Caco-2 (cell line): ENCODE measurements around the gene TMED1. TPM values are rescaled to one million over a fixed set of nuclear protein-coding genes. Genes with fewer than 3 reads are reported as not detected.

ENCODE experiments used
- BruUV-seq: library from RNA; stranded (reverse); fragments of 400-500 nt; replicated peaks from 2 replicates; lab custom pipeline; 2021; lab: Mats Ljungman, UMichigan
- CTCF ChIA-PET: fragments of 300-600 bp; sonication (Branson Sonifier 250); formaldehyde crosslinking; loops from one replicate; lab custom pipeline; 2022; ENCODE audit warnings: antibody characterized with exemption; lab: Charles Lee
- POLR2A ChIA-PET: fragments of 300-600 bp; sonication (Branson Sonifier 250); formaldehyde crosslinking; loops from one replicate; lab custom pipeline; 2022; ENCODE audit warnings: antibody characterized with exemption; lab: Charles Lee
- DNase-seq, 2 experiments: peaks; one replicate each; pipeline versions ENCODE4 v3.0.0 to v3.0.0-alpha.2; 2020 to 2022
- H3K27me3 ChIP-seq: replicated peaks from 2 replicates; pipeline ENCODE4 v1.6.0; 2011; ENCODE audit warnings: low read length; ENCODE audit not compliant: control insufficient read depth, insufficient read depth
- H3K36me3 ChIP-seq: 2 replicates; pipeline ENCODE4 v1.5.1; 2011; ENCODE audit warnings: low read length; ENCODE audit not compliant: control insufficient read depth, insufficient read depth
- H3K4me1 ChIP-seq: fragments of 250-450 bp; sonication (Bioruptor Pico); 2 replicates; pipeline ENCODE4 v1.5.1; 2020; ENCODE audit warnings: mild to moderate bottlenecking
- H3K4me3 ChIP-seq: 2 replicates; pipeline ENCODE4 v1.5.1; 2011; ENCODE audit warnings: low read depth, mild to moderate bottlenecking, control low read depth, low read length
- H3K9me3 ChIP-seq: fragments of 250-450 bp; sonication (Bioruptor Pico); 2 replicates; pipeline ENCODE4 v1.5.1; 2020; ENCODE audit warnings: mild to moderate bottlenecking, moderate library complexity
- H3K27ac Mint-ChIP-seq: one replicate; pipeline ENCODE4 v1.8.0; 2022; ENCODE audit warnings: mixed read lengths; ENCODE audit not compliant: unreplicated experiment
- H3K27me3 Mint-ChIP-seq: one replicate; pipeline ENCODE4 v1.8.0; 2022; ENCODE audit warnings: mixed read lengths; ENCODE audit not compliant: insufficient read depth, unreplicated experiment
- H3K36me3 Mint-ChIP-seq: one replicate; pipeline ENCODE4 v1.8.0; 2022; ENCODE audit warnings: mild to moderate bottlenecking, mixed read lengths; ENCODE audit not compliant: insufficient read depth, unreplicated experiment
- H3K4me1 Mint-ChIP-seq: one replicate; pipeline ENCODE4 v1.8.0; 2022; ENCODE audit warnings: low read depth, mixed read lengths; ENCODE audit not compliant: unreplicated experiment
- H3K4me3 Mint-ChIP-seq: one replicate; pipeline ENCODE4 v1.8.0; 2022; ENCODE audit warnings: mild to moderate bottlenecking, moderate library complexity, mixed read lengths; ENCODE audit not compliant: unreplicated experiment
- H3K9me3 Mint-ChIP-seq: one replicate; pipeline ENCODE4 v1.8.0; 2022; ENCODE audit warnings: mixed read lengths; ENCODE audit not compliant: unreplicated experiment
- intact Hi-C: fragments of 100-400 bp; cut with micrococcal nuclease; formaldehyde crosslinking; loops from one replicate; pipeline ENCODE4 v1.10.0; 2022; ENCODE audit not compliant: unreplicated experiment
- total RNA-seq: library from RNA; stranded (reverse); gene quantifications from 2 replicates; pipeline ENCODE4 v1.2.3, GENCODE V29; 2022
- TF ChIP-seq, protein P1 (sequence below), 2 experiments: fragments of 200-600 bp in 1 of 2; IDR thresholded peaks; 1 replicate in 1 of 2; 2 replicates in 1 of 2; pipeline versions ENCODE4 v1.5.1 to v1.8.0; 2011 to 2022; ENCODE audit warnings: antibody characterized with exemption in 1 of 2, control low read depth in 1 of 2, inconsistent platforms in 1 of 2, low read depth in 1 of 2, low read length in 1 of 2, mild to moderate bottlenecking in 1 of 2, moderate library complexity in 1 of 2; ENCODE audit not compliant: insufficient read depth in 1 of 2, severe bottlenecking in 1 of 2, unreplicated experiment in 1 of 2

The TMED1 gene
- total RNA-seq, 1 experiment from 2014 or later = 41.4 TPM

DNA sequence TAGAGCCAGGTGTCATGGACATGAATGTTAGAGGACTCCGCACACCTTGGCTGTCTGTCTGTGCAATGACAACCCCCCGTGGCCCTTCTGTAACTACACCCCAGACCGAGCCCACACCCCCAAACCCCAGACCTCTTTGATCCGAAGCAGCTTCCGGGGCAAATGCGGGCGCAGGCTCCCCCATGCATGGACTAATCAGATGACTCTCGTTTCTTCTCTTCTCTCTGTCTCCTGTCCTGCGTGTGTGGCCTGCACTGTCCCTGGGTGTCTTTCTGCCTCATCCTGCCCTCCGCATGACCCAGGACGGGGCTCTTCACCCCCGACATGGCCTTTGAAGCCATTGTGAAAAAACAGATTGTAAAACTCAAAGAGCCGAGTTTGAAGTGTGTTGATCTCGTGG is 38.9 kb downstream of the TMED1 start:
- BruUV-seq = no TSS peak
- H3K4me1 ChIP-seq = no peaks in the 10 kb centered on the region
- TF ChIP-seq, protein P1, sequence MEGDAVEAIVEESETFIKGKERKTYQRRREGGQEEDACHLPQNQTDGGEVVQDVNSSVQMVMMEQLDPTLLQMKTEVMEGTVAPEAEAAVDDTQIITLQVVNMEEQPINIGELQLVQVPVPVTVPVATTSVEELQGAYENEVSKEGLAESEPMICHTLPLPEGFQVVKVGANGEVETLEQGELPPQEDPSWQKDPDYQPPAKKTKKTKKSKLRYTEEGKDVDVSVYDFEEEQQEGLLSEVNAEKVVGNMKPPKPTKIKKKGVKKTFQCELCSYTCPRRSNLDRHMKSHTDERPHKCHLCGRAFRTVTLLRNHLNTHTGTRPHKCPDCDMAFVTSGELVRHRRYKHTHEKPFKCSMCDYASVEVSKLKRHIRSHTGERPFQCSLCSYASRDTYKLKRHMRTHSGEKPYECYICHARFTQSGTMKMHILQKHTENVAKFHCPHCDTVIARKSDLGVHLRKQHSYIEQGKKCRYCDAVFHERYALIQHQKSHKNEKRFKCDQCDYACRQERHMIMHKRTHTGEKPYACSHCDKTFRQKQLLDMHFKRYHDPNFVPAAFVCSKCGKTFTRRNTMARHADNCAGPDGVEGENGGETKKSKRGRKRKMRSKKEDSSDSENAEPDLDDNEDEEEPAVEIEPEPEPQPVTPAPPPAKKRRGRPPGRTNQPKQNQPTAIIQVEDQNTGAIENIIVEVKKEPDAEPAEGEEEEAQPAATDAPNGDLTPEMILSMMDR (IDR thresholded peaks at IDR 0.05; ENCODE audit: insufficient read depth in 1 of 2, low read depth in 1 of 2, low read length in 1 of 2, severe bottlenecking in 1 of 2, unreplicated experiment in 1 of 2) = no peak
- ChIA-PET CTCF (no interaction called here), POLR2A (no interaction called here)
- Mint-ChIP-seq H3K27ac (no peak overlapping the region), H3K4me3 (no peak overlapping the region), H3K9me3 (no peaks in the 10 kb centered on the region), H3K36me3 (peaks cover 82% of the 10 kb centered on the region), H3K27me3 (no peaks in the 10 kb centered on the region), H3K4me1 (no peaks in the 10 kb centered on the region)
- no peak overlapping the region for H3K4me3 ChIP-seq
- no peaks in the 10 kb centered on the region for H3K27me3 ChIP-seq
- DNase-seq = no peak
- H3K36me3 ChIP-seq = no peaks in the 10 kb centered on the region; the same call in none of the 2 replicates
- H3K9me3 ChIP-seq = no peaks in the 10 kb centered on the region
- intact Hi-C loops = no loop called here

DNA sequence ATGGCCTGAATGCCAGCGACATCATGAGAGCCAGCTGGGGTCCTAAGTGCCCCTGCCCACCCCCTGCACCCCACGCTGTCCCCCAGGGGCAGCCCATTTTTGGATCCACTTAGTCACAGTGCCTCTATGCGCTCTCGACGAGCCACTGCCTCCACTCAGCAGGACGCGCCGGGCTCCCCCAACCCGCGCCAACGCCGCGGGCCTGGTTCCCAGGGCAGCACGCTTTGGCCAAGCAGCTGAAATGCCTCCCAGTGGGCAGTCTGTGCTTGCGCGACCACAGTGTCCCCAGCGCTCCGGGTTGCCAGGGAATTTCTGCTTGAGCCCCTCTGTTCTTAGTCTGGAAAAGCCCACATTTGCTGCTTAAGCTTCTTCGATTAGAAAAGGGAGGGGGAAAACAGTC is 39.4 kb downstream of the TMED1 start:
- Mint-ChIP-seq H3K36me3 (peaks cover 83% of the 10 kb centered on the region), H3K4me3 (no peak overlapping the region), H3K27ac (no peak overlapping the region), H3K9me3 (no peaks in the 10 kb centered on the region), H3K27me3 (no peaks in the 10 kb centered on the region), H3K4me1 (no peaks in the 10 kb centered on the region)
- Histone ChIP-seq H3K9me3 (no peaks in the 10 kb centered on the region), H3K4me1 (no peaks in the 10 kb centered on the region), H3K27me3 (no peaks in the 10 kb centered on the region), H3K4me3 (no peak overlapping the region), H3K36me3 (no peaks in the 10 kb centered on the region; the same call in none of the 2 replicates)
- no peak for DNase-seq
- CTCF ChIA-PET = no interaction called here
- intact Hi-C loops = no loop called here
- TF ChIP-seq, protein P1 (IDR thresholded peaks at IDR 0.05; ENCODE audit: insufficient read depth in 1 of 2, low read depth in 1 of 2, low read length in 1 of 2, severe bottlenecking in 1 of 2, unreplicated experiment in 1 of 2) = no peak
- POLR2A ChIA-PET = no interaction called here
- BruUV-seq = no TSS peak

DNA sequence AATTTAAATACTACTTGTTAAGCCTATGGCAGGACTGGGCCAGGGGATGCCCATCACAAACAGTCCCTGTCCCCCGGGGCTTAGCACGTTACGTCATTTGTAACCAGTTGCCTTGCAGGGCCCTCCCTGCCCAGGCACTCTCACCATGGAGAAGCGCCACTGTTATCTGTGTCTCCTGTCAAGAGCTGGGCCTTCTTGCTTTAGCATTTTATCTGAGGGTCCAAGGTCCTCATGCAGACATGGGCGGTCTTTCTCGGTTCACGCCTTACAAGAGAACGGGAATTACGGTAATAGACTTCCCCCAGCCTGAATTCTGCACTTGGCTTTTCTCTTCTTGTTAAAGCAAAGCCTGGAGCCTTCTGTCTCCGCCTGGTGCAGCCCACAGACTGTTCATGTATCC is 46.1 kb downstream of the TMED1 start:
- no peak overlapping the region for H3K27ac Mint-ChIP-seq
- H3K27me3 ChIP-seq = no peaks in the 10 kb centered on the region
- peaks cover 76% of the 10 kb centered on the region for H3K36me3 Mint-ChIP-seq
- TF ChIP-seq, protein P1 (IDR thresholded peaks at IDR 0.05; ENCODE audit: insufficient read depth in 1 of 2, low read depth in 1 of 2, low read length in 1 of 2, severe bottlenecking in 1 of 2, unreplicated experiment in 1 of 2) = no peak
- no peaks in the 10 kb centered on the region for H3K27me3 Mint-ChIP-seq
- H3K4me3 ChIP-seq = no peak overlapping the region
- no peak overlapping the region for H3K4me3 Mint-ChIP-seq
- H3K9me3 Mint-ChIP-seq = no peaks in the 10 kb centered on the region
- no peaks in the 10 kb centered on the region for H3K9me3 ChIP-seq
- BruUV-seq = no TSS peak
- H3K4me1 Mint-ChIP-seq = no peaks in the 10 kb centered on the region
- ChIA-PET POLR2A (no interaction called here), CTCF (no interaction called here)
- intact Hi-C loops = no loop called here
- H3K36me3 ChIP-seq = peaks cover 2% of the 10 kb centered on the region; the same call in 1 of the 2 replicates
- no peak for DNase-seq
- no peaks in the 10 kb centered on the region for H3K4me1 ChIP-seq
